Panc1 (cell line): Measurements from ENCODE around the gene TSPAN17. TPM values are rescaled to one million over a fixed set of nuclear protein-coding genes. Genes with fewer than 3 reads are reported as not detected.

Source experiments
- ATAC-seq: fragments of 200-7000 bp; cut with Tn5 transposase; 2 replicates; pipeline ENCODE4 v1.9.1; 2020; ENCODE audit warnings: mild to moderate bottlenecking, moderate library complexity
- BruUV-seq: library from RNA; stranded (reverse); fragments of 400-500 nt; replicated peaks from 2 replicates; lab custom pipeline; 2021; lab: Mats Ljungman, UMichigan
- CTCF ChIA-PET: fragments of 300-600 bp; sonication (Branson Sonifier 250); formaldehyde crosslinking; loops from one replicate; lab custom pipeline; 2022; ENCODE audit warnings: antibody characterized with exemption; lab: Charles Lee
- POLR2A ChIA-PET: fragments of 300-600 bp; sonication (Branson Sonifier 250); formaldehyde crosslinking; loops from one replicate; lab custom pipeline; 2022; ENCODE audit warnings: antibody characterized with exemption; lab: Charles Lee
- DNase-seq: peaks from one replicate; pipeline ENCODE4 v3.0.0-alpha.2; 2010; ENCODE audit warnings: low read depth, low spot score
- H3K27ac ChIP-seq: 2 replicates; pipeline ENCODE4 v1.5.1; 2011; ENCODE audit warnings: mild to moderate bottlenecking, low read length, inconsistent platforms
- H3K27me3 ChIP-seq: fragments of 200-500 bp; sonication (Bioruptor generic); 2 replicates; pipeline ENCODE4 v1.6.0; 2014; ENCODE audit warnings: low read length, inconsistent platforms; ENCODE audit not compliant: control insufficient read depth, insufficient read depth
- H3K36me3 ChIP-seq: fragments of 200-500 bp; sonication (Bioruptor generic); 2 replicates; pipeline ENCODE4 v1.5.1; 2014; ENCODE audit warnings: inconsistent platforms, mild to moderate bottlenecking, low read length, moderate library complexity; ENCODE audit not compliant: control insufficient read depth, insufficient read depth
- H3K4me1 ChIP-seq: 2 replicates; pipeline ENCODE4 v1.5.1; 2011; ENCODE audit warnings: inconsistent platforms, mild to moderate bottlenecking, low read length, moderate library complexity; ENCODE audit not compliant: control insufficient read depth, insufficient read depth
- H3K4me3 ChIP-seq, 2 experiments: 2 replicates each; pipeline ENCODE4 v1.5.1; 2011 to 2012; ENCODE audit warnings: low read depth in 2 of 2, low read length in 2 of 2, mild to moderate bottlenecking in 2 of 2, inconsistent platforms in 1 of 2, moderate library complexity in 1 of 2
- H3K9me3 ChIP-seq: fragments of 200-500 bp; sonication (Bioruptor generic); 2 replicates; pipeline ENCODE4 v1.5.1; 2014; ENCODE audit warnings: low read depth, mild to moderate bottlenecking, inconsistent platforms, low read length, moderate library complexity; ENCODE audit not compliant: control insufficient read depth, insufficient read depth
- CTCF ChIP-seq: fragments of 450-650 bp; IDR thresholded peaks from 2 replicates; pipeline ENCODE4 v1.5.1; 2017; ENCODE audit warnings: mild to moderate bottlenecking
- POLR2AphosphoS5 ChIP-seq: IDR thresholded peaks from 2 replicates; pipeline ENCODE4 v1.6.1; 2012; ENCODE audit warnings: mild to moderate bottlenecking, low read depth, low read length, moderate library complexity
- REST ChIP-seq, 2 experiments: IDR thresholded peaks; 2 replicates each; pipeline ENCODE4 v1.6.1; 2011 to 2012; ENCODE audit warnings: low read depth in 2 of 2, control low read depth in 1 of 2, low read length in 1 of 2, mild to moderate bottlenecking in 1 of 2, moderate library complexity in 1 of 2; ENCODE audit not compliant: insufficient read depth in 1 of 2
- SIN3A ChIP-seq: IDR thresholded peaks from 2 replicates; pipeline ENCODE4 v1.6.1; 2012; ENCODE audit warnings: low read depth, mild to moderate bottlenecking, low read length, moderate library complexity, borderline replicate concordance; ENCODE audit not compliant: insufficient read depth
- TCF7L2 ChIP-seq: IDR thresholded peaks from 2 replicates; pipeline ENCODE4 v1.6.1; 2011; ENCODE audit warnings: mild to moderate bottlenecking, low read depth, low read length, inconsistent platforms
- in situ Hi-C: cut with HindIII; loops from 2 replicates; pipeline ENCODE4 v1.10.0; 2016; ENCODE audit warnings: low sequenced_read_pairs, low pct_unique_long_range_greater_than_20kb
- intact Hi-C: fragments of 100-400 bp; cut with micrococcal nuclease; formaldehyde crosslinking; loops from one replicate; pipeline ENCODE4 v1.10.0; 2022; ENCODE audit not compliant: unreplicated experiment
- total RNA-seq: library from RNA; stranded (reverse); gene quantifications from one replicate; pipeline ENCODE4 v1.2.1, GENCODE V29; 2021; ENCODE audit not compliant: unreplicated experiment

TSPAN17 gene
- total RNA-seq, 1 experiment from 2014 or later: 64.7 TPM

- ChIA-PET CTCF (no interaction called here), POLR2A (no interaction called here)
- no peaks in the 10 kb centered on the region for H3K36me3 ChIP-seq
- H3K9me3 ChIP-seq: no peaks in the 10 kb centered on the region
- no peak for TF ChIP-seq CTCF
- no peak for TF ChIP-seq TCF7L2
- no peak for TF ChIP-seq SIN3A
- TF ChIP-seq REST (IDR thresholded peaks at IDR 0.05; ENCODE audit: insufficient read depth in 1 of 2, low read depth in 2 of 2, low read length in 1 of 2): no peak
- no peak for TF ChIP-seq POLR2AphosphoS5
- intact Hi-C loops (no loop called here), in situ Hi-C loops (no loop called here)
- no peaks in the 10 kb centered on the region; the same call in 1 of the 2 replicates for H3K27me3 ChIP-seq
- ATAC-seq (no peak), DNase-seq (no peak)
- BruUV-seq: no TSS peak
- no peaks in the 10 kb centered on the region for H3K4me1 ChIP-seq
- H3K27ac ChIP-seq: no peak overlapping the region
- H3K4me3 ChIP-seq: no peak overlapping the region
Observed at GRCh38 chr5:176703857-176704256, 56.6 kb downstream of the TSPAN17 start.

- no peaks in the 10 kb centered on the region for H3K9me3 ChIP-seq
- DNase-seq: no peak
- H3K4me1 ChIP-seq: no peaks in the 10 kb centered on the region
- H3K27ac ChIP-seq: no peak overlapping the region
- no TSS peak for BruUV-seq
- ATAC-seq: no peak
- no peak overlapping the region for H3K4me3 ChIP-seq
- H3K27me3 ChIP-seq: no peaks in the 10 kb centered on the region; the same call in 1 of the 2 replicates
- no peaks in the 10 kb centered on the region for H3K36me3 ChIP-seq
- intact Hi-C loops (no loop called here), in situ Hi-C loops (no loop called here)
- CTCF ChIA-PET: no interaction called here
- TF ChIP-seq CTCF (no peak), POLR2AphosphoS5 (no peak), TCF7L2 (no peak), REST (IDR thresholded peaks at IDR 0.05; ENCODE audit: insufficient read depth in 1 of 2, low read depth in 2 of 2, low read length in 1 of 2) (no peak)
- POLR2A ChIA-PET: no interaction called here
Observed at GRCh38 chr5:176704355-176704754, 57.1 kb downstream of the TSPAN17 start.
